GM12878 (cell line): ENCODE data around the gene CWC22. TPM values are rescaled to one million over a fixed set of nuclear protein-coding genes. Genes with fewer than 3 reads are reported as not detected.

Source experiments
- ATAC-seq: fragments of 200-7000 bp; cut with Tn5 transposase; 3 replicates; pipeline ENCODE4 v1.9.1; 2020; ENCODE audit warnings: mild to moderate bottlenecking, moderate library complexity
- BruUV-seq: library from RNA; stranded (reverse); fragments of 400-500 nt; replicated peaks from 2 replicates; lab custom pipeline; 2021; lab: Mats Ljungman, UMichigan
- CTCF ChIA-PET: fragments of 300-600 bp; sonication (Branson Sonifier 250); formaldehyde crosslinking; extraction: SDS; loops from one replicate; lab custom pipeline; 2021; ENCODE audit warnings: inconsistent platforms; lab: Yijun Ruan, JAX
- POLR2A ChIA-PET: fragments of 350-600 bp; formaldehyde crosslinking; extraction: SDS; loops from one replicate; lab custom pipeline; 2021; ENCODE audit warnings: inconsistent platforms; lab: Charles Lee
- RAD21 ChIA-PET: fragments of 300-600 bp; sonication (Branson Sonifier 250); formaldehyde crosslinking; loops from one replicate; lab custom pipeline; 2023; ENCODE audit warnings: antibody characterized with exemption; ENCODE audit not compliant: unreplicated experiment; lab: Charles Lee
- SMC1A ChIA-PET: fragments of 300-600 bp; sonication (Branson Sonifier 250); formaldehyde crosslinking; loops from one replicate; lab custom pipeline; 2023; ENCODE audit not compliant: unreplicated experiment, uncharacterized antibody; lab: Charles Lee
- DNase-seq: peaks from one replicate; pipeline ENCODE4 v3.0.0-alpha.2; 2011; ENCODE audit warnings: low read depth, low spot score
- FAIRE-seq: peaks from 3 replicates; lab custom pipeline; 2011; peaks lifted over from hg19 to GRCh38; lab: Jason Lieb, UNC
- H2AFZ ChIP-seq: 2 replicates; pipeline ENCODE4 v1.6.0; 2011; ENCODE audit warnings: low read depth, low read length, control low read depth; ENCODE audit not compliant: control insufficient read depth
- H3K27ac ChIP-seq: 2 replicates; pipeline ENCODE4 v1.5.1; 2011; ENCODE audit warnings: control low read depth; ENCODE audit not compliant: control insufficient read depth, insufficient read depth
- H3K27me3 ChIP-seq, 2 experiments: replicated peaks in 1 of 2; 2 replicates each; pipeline versions ENCODE4 v1.6.0 to v1.6.1; 2011; ENCODE audit warnings: low read length in 1 of 2; ENCODE audit not compliant: control insufficient read depth in 2 of 2, insufficient read depth in 2 of 2
- H3K36me3 ChIP-seq, 2 experiments: 2 replicates each; pipeline ENCODE4 v1.5.1; 2011; ENCODE audit warnings: low read length in 1 of 2; ENCODE audit not compliant: control insufficient read depth in 2 of 2, insufficient read depth in 2 of 2
- H3K4me1 ChIP-seq: 2 replicates; pipeline ENCODE4 v1.6.1; 2011; ENCODE audit warnings: mild to moderate bottlenecking, low read length, moderate library complexity, mixed read lengths; ENCODE audit not compliant: control insufficient read depth, insufficient read depth
- H3K4me2 ChIP-seq: 2 replicates; pipeline ENCODE4 v1.6.0; 2011; ENCODE audit warnings: control low read depth; ENCODE audit not compliant: control insufficient read depth, insufficient read depth
- H3K4me3 ChIP-seq: fragments of 200-600 bp; sonication (generic); 2 replicates; pipeline ENCODE4 v1.5.1; 2016
- H3K79me2 ChIP-seq: 2 replicates; pipeline ENCODE4 v1.6.0; 2011; ENCODE audit warnings: low read length; ENCODE audit not compliant: control insufficient read depth, insufficient read depth
- H3K9ac ChIP-seq: 2 replicates; pipeline ENCODE4 v1.8.0; 2011; ENCODE audit warnings: low read length, control low read depth, mixed read lengths; ENCODE audit not compliant: control insufficient read depth, insufficient read depth
- H3K9me3 ChIP-seq: replicated peaks from 3 replicates; pipeline ENCODE4 v1.5.1; 2011; ENCODE audit warnings: mild to moderate bottlenecking, low read length; ENCODE audit not compliant: control insufficient read depth, insufficient read depth
- H4K20me1 ChIP-seq: 2 replicates; pipeline ENCODE4 v1.6.0; 2011; ENCODE audit not compliant: control insufficient read depth, insufficient read depth
- ASH2L ChIP-seq: fragments of 300-600, 200-600 bp; sonication (generic); IDR thresholded peaks from 2 replicates; pipeline ENCODE4 v1.6.1; 2017; ENCODE audit warnings: low read depth, mild to moderate bottlenecking, borderline replicate concordance
- ATF7 ChIP-seq: fragments of 450-650 bp; IDR thresholded peaks from 2 replicates; pipeline ENCODE4 v1.6.1; 2016; ENCODE audit warnings: low read depth, mild to moderate bottlenecking
- CHD2 ChIP-seq: IDR thresholded peaks from 2 replicates; pipeline ENCODE4 v1.6.1; 2011; ENCODE audit warnings: low read depth, low read length, improper control_type of control experiment, borderline replicate concordance
- MTA2 ChIP-seq: fragments of 450-650 bp; IDR thresholded peaks from 2 replicates; pipeline ENCODE4 v1.6.1; 2016; ENCODE audit warnings: low read depth, mild to moderate bottlenecking, moderate library complexity
- MYB ChIP-seq: fragments of 150-350 bp; IDR thresholded peaks from 2 replicates; pipeline ENCODE4 v1.6.1; 2014; ENCODE audit warnings: mild to moderate bottlenecking, low read depth, low read length, borderline replicate concordance
- NBN ChIP-seq: fragments of 450-650 bp; IDR thresholded peaks from 2 replicates; pipeline ENCODE4 v1.6.1; 2016
- PAX5 ChIP-seq: IDR thresholded peaks from 2 replicates; pipeline ENCODE4 v1.6.1; 2011; ENCODE audit warnings: low read depth, low read length, borderline replicate concordance
- SIX5 ChIP-seq: IDR thresholded peaks from 2 replicates; pipeline ENCODE4 v1.6.1; 2011; ENCODE audit warnings: mild to moderate bottlenecking, low read depth, low read length, moderate library complexity; ENCODE audit not compliant: severe bottlenecking
- STAT1 ChIP-seq: fragments of 450-650 bp; conservative IDR thresholded peaks from 2 replicates; pipeline ENCODE4 v1.6.1; 2014; ENCODE audit warnings: antibody characterized with exemption, mild to moderate bottlenecking
- TBL1XR1 ChIP-seq: IDR thresholded peaks from 2 replicates; pipeline ENCODE4 v1.6.1; 2012; ENCODE audit warnings: low read depth, low read length, improper control_type of control experiment
- TCF12 ChIP-seq: IDR thresholded peaks from 2 replicates; pipeline ENCODE4 v1.6.1; 2011; ENCODE audit warnings: low read depth, mild to moderate bottlenecking, low read length
- ZNF24 ChIP-seq: fragments of 450-650 bp; IDR thresholded peaks from 2 replicates; pipeline ENCODE4 v1.6.1; 2017; ENCODE audit warnings: antibody characterized with exemption, mild to moderate bottlenecking
- ZNF622 ChIP-seq: fragments of 450-650 bp; IDR thresholded peaks from 2 replicates; pipeline ENCODE4 v1.6.1; 2017; ENCODE audit warnings: mild to moderate bottlenecking, inconsistent platforms
- ZZZ3 ChIP-seq: IDR thresholded peaks from 2 replicates; pipeline ENCODE4 v1.6.1; 2011; ENCODE audit warnings: low read depth; ENCODE audit not compliant: control insufficient read depth, insufficient read length
- WGBS: methylation state at CpG from one replicate; pipeline ENCODE4 v1.1.6; 2016; ENCODE audit warnings: low lambda C conversion rate; ENCODE audit not compliant: insufficient replicate concordance, insufficient coverage; ENCODE audit errors: missing lambda C conversion rate; 5-methylcytosine and 5-hydroxymethylcytosine counted together
- in situ Hi-C: fragments of 300-500 bp; cut with MboI; formaldehyde crosslinking; loops from 9 replicates; pipeline ENCODE4 v1.14.3; 2018; ENCODE audit warnings: mixed read lengths
- intact Hi-C: fragments of 100-400 bp; cut with micrococcal nuclease; formaldehyde crosslinking; loops from one replicate; pipeline ENCODE4 v1.14.2; 2022; ENCODE audit not compliant: unreplicated experiment
- polyA plus RNA-seq, 11 experiments: library from polyadenylated mRNA; depleted of rRNA in 4 of 11; unstranded in 6 of 11; stranded (reverse) in 5 of 11; fragments of >200 nt; fragmentation: Nextera tagmentation in 4 of 11; fragmentation: Illumina TruSeq in 1 of 11; extraction: Ambion mirVana in 4 of 11; extraction: Trizol in 1 of 11; gene quantifications; 1 replicate in 1 of 11; 2 replicates in 10 of 11; pipeline versions ENCODE4 v1.2.1 to v1.2.3, GENCODE V29; 2011 to 2016; ENCODE audit warnings: inconsistent platforms in 2 of 11, missing spikeins in 2 of 11, low read depth in 1 of 11
- total RNA-seq, 4 experiments: library from RNA; depleted of rRNA in 3 of 4; stranded (reverse); fragments of >200 nt in 3 of 4; fragmentation: Illumina TruSeq in 1 of 4; extraction: Trizol in 1 of 4; gene quantifications; 2 replicates each; pipeline versions ENCODE4 v1.2.1 to v1.2.3, GENCODE V29; 2013 to 2021

Gene CWC22
- total and polyA plus RNA-seq, 10 of the 15 experiments (the other 5 are each of a cell fraction or from before 2014, with no cell fraction given): 8.2 to 38.5 (median 26.3) TPM

GRCh38 chr2:180010701-180011100 is 3.6 kb upstream of the CWC22 start:
- Histone ChIP-seq H3K4me3 (no peak overlapping the region), H3K4me2 (no peak overlapping the region), H3K4me1 (peaks cover 2% of the 10 kb centered on the region)
- no peak for FAIRE-seq
- in situ Hi-C loops: no loop called here
- TF ChIP-seq NBN (no peak), MTA2 (no peak), SIX5 (no peak), MYB (no peak), ZNF622 (no peak), PAX5 (no peak), STAT1 (no peak), TBL1XR1 (no peak), TCF12 (no peak), ZNF24 (no peak), CHD2 (no peak), ATF7 (no peak), ASH2L (no peak), ZZZ3 (no peak)
- TF ChIP-seq, all 136 proteins: peak for 0
- ChIA-PET CTCF (no interaction called here), POLR2A (no interaction called here), SMC1A (interaction anchor here (1.1 kb wide), 1 partner anchor 10 kb away, joined by 4 read pairs; no protein-coding TSS in a partner anchor), RAD21 (no interaction called here)
- no peak for DNase-seq
- Histone ChIP-seq H3K27ac (no peak overlapping the region), H3K79me2 (peaks cover 12% of the 10 kb centered on the region), H3K27me3 (no peaks in the 10 kb centered on the region), H3K9me3 (no peaks in the 10 kb centered on the region), H4K20me1 (no peaks in the 10 kb centered on the region), H3K9ac (no peak overlapping the region), H2AFZ (no peak overlapping the region; the same call in 1 of the 2 replicates), H3K36me3 (no peaks in the 10 kb centered on the region)
- BruUV-seq: no TSS peak
- ATAC-seq: no peak
- intact Hi-C loops: no loop called here
- 7% methylated on average over 2 of the region's 2 CpGs for WGBS
